ENCODE results near the gene PLA2G12B. TPM values are rescaled to one million over a fixed set of nuclear protein-coding genes. Genes with fewer than 3 reads are reported as not detected.

PLA2G12B gene
- total RNA-seq, 2 experiments from 2014 or later, result not detected

DNA sequence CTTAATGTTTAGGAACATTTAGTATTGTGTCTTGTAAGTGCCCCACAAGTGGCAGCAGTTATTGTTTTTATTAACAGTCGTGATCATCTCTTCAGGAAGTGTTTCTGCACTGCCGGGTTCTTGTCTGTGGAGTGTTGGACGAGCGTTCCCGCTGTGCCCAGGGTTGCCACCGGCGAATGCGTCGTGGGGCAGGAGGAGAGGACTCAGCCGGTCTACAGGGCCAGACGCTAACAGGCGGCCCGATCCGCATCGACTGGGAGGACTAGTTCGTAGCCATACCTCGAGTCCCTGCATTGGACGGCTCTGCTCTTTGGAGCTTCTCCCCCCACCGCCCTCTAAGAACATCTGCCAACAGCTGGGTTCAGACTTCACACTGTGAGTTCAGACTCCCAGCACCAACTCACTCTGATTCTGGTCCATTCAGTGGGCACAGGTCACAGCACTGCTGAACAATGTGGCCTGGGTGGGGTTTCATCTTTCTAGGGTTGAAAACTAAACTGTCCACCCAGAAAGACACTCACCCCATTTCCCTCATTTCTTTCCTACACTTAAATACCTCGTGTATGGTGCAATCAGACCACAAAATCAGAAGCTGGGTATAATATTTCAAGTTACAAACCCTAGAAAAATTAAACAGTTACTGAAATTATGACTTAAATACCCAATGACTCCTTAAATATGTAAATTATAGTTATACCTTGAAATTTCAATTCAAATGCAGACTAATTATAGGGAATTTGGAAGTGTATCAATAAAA lies 22.2 kb downstream of the PLA2G12B start:
- no peaks in the 10 kb centered on the region for H3K9me3 Mint-ChIP-seq
- no peak overlapping the region for H3K27ac Mint-ChIP-seq
- H3K4me1 ChIP-seq (ENCODE audit: insufficient read depth, low read length), result no peaks in the 10 kb centered on the region
- ChIA-PET POLR2A (no interaction called here), CTCF (no interaction called here)
- DNase-seq, result no peak
- no peaks in the 10 kb centered on the region for H3K4me1 Mint-ChIP-seq (ENCODE audit: low read depth)
- TF ChIP-seq, protein P1, sequence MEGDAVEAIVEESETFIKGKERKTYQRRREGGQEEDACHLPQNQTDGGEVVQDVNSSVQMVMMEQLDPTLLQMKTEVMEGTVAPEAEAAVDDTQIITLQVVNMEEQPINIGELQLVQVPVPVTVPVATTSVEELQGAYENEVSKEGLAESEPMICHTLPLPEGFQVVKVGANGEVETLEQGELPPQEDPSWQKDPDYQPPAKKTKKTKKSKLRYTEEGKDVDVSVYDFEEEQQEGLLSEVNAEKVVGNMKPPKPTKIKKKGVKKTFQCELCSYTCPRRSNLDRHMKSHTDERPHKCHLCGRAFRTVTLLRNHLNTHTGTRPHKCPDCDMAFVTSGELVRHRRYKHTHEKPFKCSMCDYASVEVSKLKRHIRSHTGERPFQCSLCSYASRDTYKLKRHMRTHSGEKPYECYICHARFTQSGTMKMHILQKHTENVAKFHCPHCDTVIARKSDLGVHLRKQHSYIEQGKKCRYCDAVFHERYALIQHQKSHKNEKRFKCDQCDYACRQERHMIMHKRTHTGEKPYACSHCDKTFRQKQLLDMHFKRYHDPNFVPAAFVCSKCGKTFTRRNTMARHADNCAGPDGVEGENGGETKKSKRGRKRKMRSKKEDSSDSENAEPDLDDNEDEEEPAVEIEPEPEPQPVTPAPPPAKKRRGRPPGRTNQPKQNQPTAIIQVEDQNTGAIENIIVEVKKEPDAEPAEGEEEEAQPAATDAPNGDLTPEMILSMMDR (IDR thresholded peaks at IDR 0.05), result no peak
- H3K27ac ChIP-seq (ENCODE audit: low read depth in 1 of 2, low read length in 2 of 2), result no peak overlapping the region
- no peaks in the 10 kb centered on the region for H3K36me3 Mint-ChIP-seq (ENCODE audit: low read depth)
- H3K27me3 ChIP-seq (ENCODE audit: control insufficient read depth in 1 of 2, insufficient read depth in 2 of 2, low read length in 2 of 2), result peaks cover 0 to 3% of the 10 kb centered on the region in 2 experiments
- no peak overlapping the region for H3K4me3 Mint-ChIP-seq
- peaks cover 10% of the 10 kb centered on the region for H3K27me3 Mint-ChIP-seq
- ATAC-seq (ENCODE audit: poor library complexity), result no peak
- intact Hi-C loops (cut with DNase I, micrococcal nuclease), result no loop called here
- H3K9me3 ChIP-seq (ENCODE audit: control insufficient read depth in 1 of 2, insufficient read depth in 1 of 2, low read length in 2 of 2), result no peaks in the 10 kb centered on the region
- no peaks in the 10 kb centered on the region for H3K36me3 ChIP-seq (ENCODE audit: insufficient read depth, low read length)
- H3K4me3 ChIP-seq (ENCODE audit: low read length), result no peak overlapping the region

DNA sequence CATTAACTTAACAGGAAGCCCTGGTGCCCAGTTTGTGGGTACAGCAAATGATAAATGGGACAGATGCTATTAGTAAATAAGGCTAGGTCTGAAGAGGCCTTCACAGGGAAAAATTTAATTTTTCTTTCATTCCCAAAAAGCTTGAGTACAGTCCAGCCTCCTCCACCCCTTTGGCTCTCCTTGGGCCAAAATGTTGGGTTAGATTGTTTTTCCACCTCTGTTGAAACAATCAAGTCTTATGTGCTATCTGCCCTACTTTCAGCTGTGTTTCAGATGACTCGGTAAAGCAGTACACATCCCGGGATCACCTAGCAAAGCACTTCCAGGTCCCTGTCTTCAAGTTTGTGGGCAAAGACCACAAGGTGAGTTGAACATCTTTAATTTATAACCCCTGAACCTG lies 24.3 kb downstream of the PLA2G12B start:
- H3K4me1 ChIP-seq (ENCODE audit: insufficient read depth, low read length), result no peaks in the 10 kb centered on the region
- ChIA-PET CTCF (no interaction called here), POLR2A (no interaction called here)
- peaks cover 0 to 3% of the 10 kb centered on the region in 2 experiments for H3K27me3 ChIP-seq (ENCODE audit: control insufficient read depth in 1 of 2, insufficient read depth in 2 of 2, low read length in 2 of 2)
- no peak overlapping the region for H3K4me3 Mint-ChIP-seq
- H3K27ac Mint-ChIP-seq, result no peak overlapping the region
- no peak for DNase-seq
- no peak for ATAC-seq (ENCODE audit: poor library complexity)
- no peaks in the 10 kb centered on the region for H3K9me3 ChIP-seq (ENCODE audit: control insufficient read depth in 1 of 2, insufficient read depth in 1 of 2, low read length in 2 of 2)
- H3K27ac ChIP-seq (ENCODE audit: low read depth in 1 of 2, low read length in 2 of 2), result no peak overlapping the region
- H3K27me3 Mint-ChIP-seq, result no peaks in the 10 kb centered on the region
- H3K9me3 Mint-ChIP-seq, result no peaks in the 10 kb centered on the region
- H3K36me3 ChIP-seq (ENCODE audit: insufficient read depth, low read length), result no peaks in the 10 kb centered on the region
- TF ChIP-seq, protein P1 (IDR thresholded peaks at IDR 0.05), result no peak
- no peak overlapping the region for H3K4me3 ChIP-seq (ENCODE audit: low read length)
- no peaks in the 10 kb centered on the region for H3K36me3 Mint-ChIP-seq (ENCODE audit: low read depth)
- intact Hi-C loops (cut with DNase I, micrococcal nuclease), result no loop called here
- no peaks in the 10 kb centered on the region for H3K4me1 Mint-ChIP-seq (ENCODE audit: low read depth)

DNA sequence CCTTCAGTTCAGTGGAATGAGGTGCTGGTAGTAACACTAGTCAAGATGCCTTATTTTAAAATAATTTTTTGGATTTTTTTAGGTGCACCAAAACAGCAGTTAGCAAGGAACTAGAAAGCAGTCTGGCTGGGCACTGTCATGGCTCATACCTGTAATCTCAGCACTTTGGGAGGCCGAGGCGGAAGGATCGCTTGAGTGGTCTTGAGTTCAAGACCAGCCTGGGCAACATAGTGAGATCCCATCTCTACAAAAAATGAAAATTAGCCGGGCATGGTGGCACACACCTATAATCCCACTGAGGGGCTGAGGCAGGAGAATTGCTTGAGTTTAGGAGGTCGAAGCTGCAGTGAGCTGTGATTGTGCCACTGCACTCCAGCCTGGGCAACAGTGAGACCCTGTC lies 25.8 kb downstream of the PLA2G12B start:
- H3K4me1 Mint-ChIP-seq (ENCODE audit: low read depth), result no peaks in the 10 kb centered on the region
- H3K27me3 Mint-ChIP-seq, result peaks cover under 1% of the 10 kb centered on the region
- Histone ChIP-seq H3K9me3 (ENCODE audit: control insufficient read depth in 1 of 2, insufficient read depth in 1 of 2, low read length in 2 of 2) (no peaks in the 10 kb centered on the region), H3K4me1 (ENCODE audit: insufficient read depth, low read length) (no peaks in the 10 kb centered on the region), H3K4me3 (ENCODE audit: low read length) (no peak overlapping the region), H3K27ac (ENCODE audit: low read depth in 1 of 2, low read length in 2 of 2) (no peak overlapping the region), H3K36me3 (ENCODE audit: insufficient read depth, low read length) (no peaks in the 10 kb centered on the region), H3K27me3 (ENCODE audit: control insufficient read depth in 1 of 2, insufficient read depth in 2 of 2, low read length in 2 of 2) (peaks cover 0 to 3% of the 10 kb centered on the region in 2 experiments)
- CTCF ChIA-PET, result no interaction called here
- no peaks in the 10 kb centered on the region for H3K9me3 Mint-ChIP-seq
- no peak overlapping the region for H3K27ac Mint-ChIP-seq
- no peaks in the 10 kb centered on the region for H3K36me3 Mint-ChIP-seq (ENCODE audit: low read depth)
- POLR2A ChIA-PET, result no interaction called here
- no peak overlapping the region for H3K4me3 Mint-ChIP-seq
- ATAC-seq (ENCODE audit: poor library complexity), result no peak
- DNase-seq, result no peak
- intact Hi-C loops (cut with DNase I, micrococcal nuclease), result no loop called here
- TF ChIP-seq, protein P1 (IDR thresholded peaks at IDR 0.05), result no peak

Measured in CD4-positive, alpha-beta T cell (primary cell).